Measurements from ENCODE around the gene GCH1. TPM values are rescaled to one million over a fixed set of nuclear protein-coding genes. Genes with fewer than 3 reads are reported as not detected.
"Not testable (repeated sequence)": the region's sequence is repeated elsewhere in the genome, so short reads cannot be mapped to it uniquely, and the experiment has no call there.

The GCH1 gene
- total RNA-seq, 1 donor from 2014 or later: 35.4 TPM

DNA sequence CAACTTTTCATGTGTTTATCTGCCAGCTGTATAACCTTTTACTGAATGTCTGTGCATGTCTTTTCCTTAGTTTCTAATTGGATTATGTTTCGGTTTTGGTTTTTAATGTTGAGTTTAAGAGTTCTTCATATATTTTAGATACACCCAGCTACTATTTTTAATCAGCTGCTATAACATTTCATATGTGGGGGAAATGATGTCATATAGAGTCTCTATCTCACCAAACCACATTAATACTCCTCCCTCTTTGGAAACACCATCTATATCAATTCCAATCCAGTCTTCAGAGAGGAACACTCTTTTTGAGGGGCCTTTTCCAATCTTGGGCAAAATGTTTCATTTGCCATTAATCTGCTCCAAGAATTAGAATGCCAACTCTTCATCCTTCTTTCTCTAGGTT is 28.5 kb upstream of the GCH1 start:
- TF ChIP-seq CTCF (IDR thresholded peaks at IDR 0.05; ENCODE audit: unreplicated experiment): no peak
- Mint-ChIP-seq H3K4me3 (ENCODE audit: low read depth) (no peak overlapping the region), H3K36me3 (ENCODE audit: insufficient read depth) (no peaks in the 10 kb centered on the region), H3K9me3 (ENCODE audit: low read depth) (no peaks in the 10 kb centered on the region), H3K27ac (no peak overlapping the region), H3K4me1 (ENCODE audit: low read depth) (no peaks in the 10 kb centered on the region), H3K27me3 (no peaks in the 10 kb centered on the region)
- DNase-seq (ENCODE audit: low spot score, unreplicated experiment): no peak

DNA sequence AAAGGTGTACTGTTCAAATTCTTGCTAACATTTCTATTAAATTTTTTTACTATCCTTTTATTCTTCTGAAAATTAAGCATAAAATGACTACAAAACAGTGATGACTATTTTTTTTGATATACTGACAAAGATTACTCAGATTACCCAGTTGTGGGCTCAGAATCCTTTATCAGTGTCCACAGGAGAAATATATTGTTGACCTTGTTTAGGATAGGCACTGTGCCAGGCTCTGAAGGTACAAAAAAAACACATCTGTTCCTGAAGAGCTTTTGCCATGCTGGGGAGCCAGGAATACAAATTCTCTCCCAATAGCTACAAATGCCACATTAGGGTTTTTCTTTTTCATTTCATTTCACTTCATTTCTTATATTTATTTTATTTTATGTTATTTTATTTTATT is 26.9 kb upstream of the GCH1 start:
- H3K36me3 Mint-ChIP-seq (ENCODE audit: insufficient read depth): no peaks in the 10 kb centered on the region
- H3K4me3 Mint-ChIP-seq (ENCODE audit: low read depth): no peak overlapping the region
- no peak for DNase-seq (ENCODE audit: low spot score, unreplicated experiment)
- no peak overlapping the region for H3K27ac Mint-ChIP-seq
- no peak for TF ChIP-seq CTCF (IDR thresholded peaks at IDR 0.05; ENCODE audit: unreplicated experiment)
- H3K4me1 Mint-ChIP-seq (ENCODE audit: low read depth): no peaks in the 10 kb centered on the region
- H3K9me3 Mint-ChIP-seq (ENCODE audit: low read depth): no peaks in the 10 kb centered on the region
- H3K27me3 Mint-ChIP-seq: no peaks in the 10 kb centered on the region

DNA sequence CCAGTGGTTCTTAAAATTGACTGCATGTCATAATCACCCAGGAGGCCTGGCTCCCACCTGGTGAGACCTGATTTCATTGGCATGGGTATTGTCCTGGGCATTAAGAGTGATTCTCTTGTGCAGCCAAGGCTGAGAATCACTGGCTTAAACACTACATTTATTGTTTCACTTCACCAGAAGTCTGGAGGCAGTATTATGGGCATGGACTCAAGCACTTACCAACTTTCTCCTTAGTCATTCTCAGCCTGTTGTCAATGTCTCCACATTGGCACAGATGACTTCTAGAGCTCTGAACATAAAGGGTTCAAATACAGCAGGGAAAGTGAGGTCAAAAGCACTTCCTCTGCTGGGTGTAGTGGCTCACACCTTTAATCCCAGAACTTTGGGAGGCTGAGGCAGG is 25.6 kb upstream of the GCH1 start:
- no peak for DNase-seq (ENCODE audit: low spot score, unreplicated experiment)
- Mint-ChIP-seq H3K36me3 (ENCODE audit: insufficient read depth) (no peaks in the 10 kb centered on the region), H3K27me3 (no peaks in the 10 kb centered on the region), H3K27ac (no peak overlapping the region), H3K4me1 (ENCODE audit: low read depth) (no peaks in the 10 kb centered on the region), H3K9me3 (ENCODE audit: low read depth) (no peaks in the 10 kb centered on the region), H3K4me3 (ENCODE audit: low read depth) (no peak overlapping the region)
- no peak for TF ChIP-seq CTCF (IDR thresholded peaks at IDR 0.05; ENCODE audit: unreplicated experiment)

DNA sequence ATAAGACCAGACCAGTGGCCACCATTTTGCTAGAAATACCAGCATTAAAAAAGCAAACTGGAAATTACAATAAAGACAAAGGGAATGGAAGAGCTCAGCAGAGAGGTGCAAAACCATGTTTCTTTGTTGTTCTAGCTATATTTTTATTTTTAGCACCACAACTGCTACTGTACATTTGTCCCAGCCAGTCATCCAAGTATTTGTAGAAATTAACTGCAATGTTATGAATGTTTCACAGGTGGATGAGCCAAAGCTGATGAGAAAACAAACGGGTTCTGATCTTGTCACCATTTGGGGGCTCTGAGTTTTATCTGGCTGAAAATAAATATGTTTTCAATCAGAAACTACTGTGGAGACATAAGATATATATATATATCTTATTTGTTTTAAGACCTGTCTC is 24.9 kb upstream of the GCH1 start:
- Mint-ChIP-seq H3K4me1 (ENCODE audit: low read depth) (no peaks in the 10 kb centered on the region), H3K27me3 (no peaks in the 10 kb centered on the region), H3K27ac (no peak overlapping the region), H3K9me3 (ENCODE audit: low read depth) (no peaks in the 10 kb centered on the region), H3K36me3 (ENCODE audit: insufficient read depth) (no peaks in the 10 kb centered on the region), H3K4me3 (ENCODE audit: low read depth) (no peak overlapping the region)
- no peak for TF ChIP-seq CTCF (IDR thresholded peaks at IDR 0.05; ENCODE audit: unreplicated experiment)
- no peak for DNase-seq (ENCODE audit: low spot score, unreplicated experiment)

GRCh38 chr14:54926570-54926969 is 23.9 kb upstream of the GCH1 start:
- H3K27me3 Mint-ChIP-seq; H3K9me3 Mint-ChIP-seq (ENCODE audit: low read depth); H3K4me1 Mint-ChIP-seq (ENCODE audit: low read depth); H3K36me3 Mint-ChIP-seq (ENCODE audit: insufficient read depth); H3K27ac Mint-ChIP-seq; H3K4me3 Mint-ChIP-seq (ENCODE audit: low read depth); DNase-seq (ENCODE audit: low spot score, unreplicated experiment): not testable (repeated sequence)

DNA sequence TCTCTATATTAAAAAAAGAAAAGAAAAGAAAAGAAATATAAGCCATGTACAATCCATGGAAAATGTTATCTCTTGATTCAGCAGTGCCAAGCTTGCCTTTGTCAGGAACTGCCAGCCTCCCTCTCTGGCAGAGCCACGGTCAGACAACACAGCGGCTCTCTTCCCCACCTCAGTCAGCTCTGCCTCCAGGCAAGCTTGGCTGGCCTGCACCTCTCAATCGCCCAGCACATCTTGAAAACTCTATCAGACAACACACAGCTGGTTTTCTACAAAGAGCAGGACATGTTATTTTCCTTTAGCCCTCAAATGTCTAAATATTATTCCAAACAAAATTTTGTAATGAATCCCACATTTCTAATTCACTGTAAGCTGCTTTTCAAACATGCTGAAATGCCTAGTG is 20.0 kb upstream of the GCH1 start:
- H3K4me3 Mint-ChIP-seq (ENCODE audit: low read depth): no peak overlapping the region
- no peak for TF ChIP-seq CTCF (IDR thresholded peaks at IDR 0.05; ENCODE audit: unreplicated experiment)
- no peak for DNase-seq (ENCODE audit: low spot score, unreplicated experiment)
- H3K36me3 Mint-ChIP-seq (ENCODE audit: insufficient read depth): no peaks in the 10 kb centered on the region
- H3K27me3 Mint-ChIP-seq: no peaks in the 10 kb centered on the region
- H3K9me3 Mint-ChIP-seq (ENCODE audit: low read depth): no peaks in the 10 kb centered on the region
- peaks cover 10% of the 10 kb centered on the region for H3K4me1 Mint-ChIP-seq (ENCODE audit: low read depth)
- H3K27ac Mint-ChIP-seq: no peak overlapping the region
